Measurements from ENCODE around the gene RFX1.

- TF ChIP-seq POLR2A (IDR thresholded peaks at IDR 0.05) = no peak
- TF ChIP-seq, protein P1, sequence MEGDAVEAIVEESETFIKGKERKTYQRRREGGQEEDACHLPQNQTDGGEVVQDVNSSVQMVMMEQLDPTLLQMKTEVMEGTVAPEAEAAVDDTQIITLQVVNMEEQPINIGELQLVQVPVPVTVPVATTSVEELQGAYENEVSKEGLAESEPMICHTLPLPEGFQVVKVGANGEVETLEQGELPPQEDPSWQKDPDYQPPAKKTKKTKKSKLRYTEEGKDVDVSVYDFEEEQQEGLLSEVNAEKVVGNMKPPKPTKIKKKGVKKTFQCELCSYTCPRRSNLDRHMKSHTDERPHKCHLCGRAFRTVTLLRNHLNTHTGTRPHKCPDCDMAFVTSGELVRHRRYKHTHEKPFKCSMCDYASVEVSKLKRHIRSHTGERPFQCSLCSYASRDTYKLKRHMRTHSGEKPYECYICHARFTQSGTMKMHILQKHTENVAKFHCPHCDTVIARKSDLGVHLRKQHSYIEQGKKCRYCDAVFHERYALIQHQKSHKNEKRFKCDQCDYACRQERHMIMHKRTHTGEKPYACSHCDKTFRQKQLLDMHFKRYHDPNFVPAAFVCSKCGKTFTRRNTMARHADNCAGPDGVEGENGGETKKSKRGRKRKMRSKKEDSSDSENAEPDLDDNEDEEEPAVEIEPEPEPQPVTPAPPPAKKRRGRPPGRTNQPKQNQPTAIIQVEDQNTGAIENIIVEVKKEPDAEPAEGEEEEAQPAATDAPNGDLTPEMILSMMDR (IDR thresholded peaks at IDR 0.05) = no peak
Observed at GRCh38 chr19:13990085-13990484, 16.0 kb downstream of the RFX1 start.
